HG02678 (cell line): ENCODE data around the gene VIM.

Experiments
- ATAC-seq: cut with Tn5 transposase; IDR thresholded peaks from one replicate; pipeline ENCODE4 v1.9.1; 2021; ENCODE audit warnings: mild to moderate bottlenecking, moderate library complexity; ENCODE audit not compliant: unreplicated experiment

The VIM gene

GRCh38 chr10:17228091-17229015 is at the start of gene VIM:
Gene VIM (plus strand): TSS chr10:17228241. CDS start chr10:17229423, 1,182 bp downstream.
- ATAC-seq: peak; percentile 29

- ATAC-seq: no peak
These were observed 49.0 kb upstream of the VIM start for GRCh38 chr10:17179002-17179401.

GRCh38 chr10:17181110-17181509 is 46.9 kb upstream of the VIM start:
- ATAC-seq: no peak

GRCh38 chr10:17181751-17182150 is 46.3 kb upstream of the VIM start:
- ATAC-seq: no peak

GRCh38 chr10:17183110-17183509 is 44.9 kb upstream of the VIM start:
- ATAC-seq: no peak

- no peak for ATAC-seq
These were observed 42.2 kb upstream of the VIM start for GRCh38 chr10:17185873-17186272.

- ATAC-seq: no peak
These were observed 39.3 kb upstream of the VIM start for GRCh38 chr10:17188644-17189172.

GRCh38 chr10:17190602-17191001 is 37.4 kb upstream of the VIM start:
- no peak for ATAC-seq

GRCh38 chr10:17195083-17195482 is 33.0 kb upstream of the VIM start:
- ATAC-seq: no peak

- ATAC-seq: no peak
These were observed 32.0 kb upstream of the VIM start for GRCh38 chr10:17196045-17196444.

- ATAC-seq: no peak
These were observed 31.5 kb upstream of the VIM start for GRCh38 chr10:17196573-17196972.

GRCh38 chr10:17199351-17199804 is 28.7 kb upstream of the VIM start:
- no peak for ATAC-seq

GRCh38 chr10:17200001-17200911 is 27.8 kb upstream of the VIM start:
- no peak for ATAC-seq

- peak; percentile 94 for ATAC-seq
These were observed 26.9 kb upstream of the VIM start, which contains the start of gene TRDMT1 for GRCh38 chr10:17200912-17201793. Gene TRDMT1 (minus strand): TSS chr10:17201672. CDS start chr10:17201634, 38 bp downstream.

- ATAC-seq: no peak
These were observed 26.3 kb upstream of the VIM start for GRCh38 chr10:17201794-17202116.

GRCh38 chr10:17202506-17202905 is 25.5 kb upstream of the VIM start:
- ATAC-seq: no peak

- no peak for ATAC-seq
These were observed 25.0 kb upstream of the VIM start for GRCh38 chr10:17202999-17203398.

- no peak for ATAC-seq
These were observed 24.6 kb upstream of the VIM start for GRCh38 chr10:17203416-17203815.

GRCh38 chr10:17206210-17206709 is 21.8 kb upstream of the VIM start:
- ATAC-seq: peak; percentile 38

GRCh38 chr10:17208476-17208875 is 19.6 kb upstream of the VIM start:
- no peak for ATAC-seq
